HUDEP-2 (cell line): ENCODE results near the gene RAB40B.
"Not testable (repeated sequence)": the region's sequence is repeated elsewhere in the genome, so short reads cannot be mapped to it uniquely, and the experiment has no call there.

Experiments used
- DNase-seq, 76 experiments: peaks; one replicate each; lab custom pipeline; 2025; ENCODE audit not compliant: unreplicated experiment in 76 of 76; lab: John Stamatoyannopoulos, UW

The RAB40B gene, protein sequence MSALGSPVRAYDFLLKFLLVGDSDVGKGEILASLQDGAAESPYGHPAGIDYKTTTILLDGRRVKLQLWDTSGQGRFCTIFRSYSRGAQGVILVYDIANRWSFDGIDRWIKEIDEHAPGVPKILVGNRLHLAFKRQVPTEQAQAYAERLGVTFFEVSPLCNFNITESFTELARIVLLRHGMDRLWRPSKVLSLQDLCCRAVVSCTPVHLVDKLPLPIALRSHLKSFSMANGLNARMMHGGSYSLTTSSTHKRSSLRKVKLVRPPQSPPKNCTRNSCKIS

DNA sequence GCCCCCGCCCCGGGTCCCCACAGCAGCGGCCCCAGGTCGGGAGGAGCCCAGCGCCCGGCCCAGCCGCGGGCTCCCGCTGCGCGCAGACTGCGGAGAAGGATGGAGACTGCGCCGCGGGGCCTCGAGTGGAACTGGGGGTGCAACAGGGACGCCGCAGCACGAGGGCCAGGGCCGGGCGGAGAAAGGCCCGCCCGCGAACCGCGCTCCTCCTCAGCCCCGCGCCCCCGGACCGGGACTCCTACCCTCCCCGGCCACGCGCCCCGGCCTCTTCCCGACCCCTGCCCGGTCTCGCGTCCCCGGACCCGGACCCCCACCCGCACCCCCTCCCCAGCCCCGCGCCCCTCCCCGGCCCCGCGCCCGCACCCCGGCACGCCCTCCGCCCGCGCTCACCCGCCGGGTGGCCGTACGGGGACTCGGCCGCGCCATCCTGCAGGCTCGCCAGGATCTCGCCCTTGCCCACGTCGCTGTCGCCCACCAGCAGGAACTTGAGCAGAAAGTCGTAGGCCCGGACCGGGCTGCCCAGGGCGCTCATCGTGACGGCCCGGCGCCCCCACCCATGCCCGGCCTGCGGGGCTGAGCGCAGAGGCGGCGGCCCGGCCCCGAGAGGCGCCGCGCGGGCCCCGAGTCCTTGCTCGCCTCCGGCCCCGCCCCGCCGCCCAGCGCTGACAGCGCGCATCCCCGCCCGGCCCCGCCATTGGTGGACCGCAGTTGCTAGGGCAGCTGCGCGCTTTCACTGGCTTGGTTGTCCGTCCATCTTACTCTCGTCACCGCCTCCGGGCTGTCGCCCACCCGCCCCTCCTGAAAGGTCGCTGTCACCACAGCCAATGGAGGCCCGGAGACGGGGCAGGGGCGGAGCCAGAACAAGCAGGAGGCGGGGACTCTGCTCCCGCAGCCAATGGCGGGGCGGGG lies at the start of gene RAB40B:
Gene RAB40B, minus strand, starts transcription at position 634 of the 909 bp plus-strand sequence. Its CDS starts 102 bp downstream, at position 532.
- peak in 75 of 76 experiments; percentile 54 to 99 (median 97) for DNase-seq

DNA sequence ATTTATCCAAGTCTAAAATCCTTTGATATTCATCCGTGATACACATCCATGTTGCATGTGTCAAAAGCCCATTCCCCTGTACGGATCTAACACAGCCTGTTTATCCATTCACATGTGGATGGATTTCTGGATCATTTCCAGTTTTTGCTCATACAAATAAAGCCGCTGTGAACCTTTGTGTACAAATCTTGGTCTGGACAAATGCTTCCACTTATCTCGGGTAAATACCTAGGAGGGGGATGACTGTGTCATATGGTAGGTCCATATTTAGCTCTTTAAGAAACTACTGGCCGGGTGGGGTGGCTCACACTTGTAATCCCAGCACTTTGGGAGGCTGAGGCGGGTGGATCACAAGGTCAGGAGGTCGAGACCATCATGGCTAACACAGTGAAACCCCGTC lies 47.0 kb upstream of the RAB40B start:
- no peak for DNase-seq

DNA sequence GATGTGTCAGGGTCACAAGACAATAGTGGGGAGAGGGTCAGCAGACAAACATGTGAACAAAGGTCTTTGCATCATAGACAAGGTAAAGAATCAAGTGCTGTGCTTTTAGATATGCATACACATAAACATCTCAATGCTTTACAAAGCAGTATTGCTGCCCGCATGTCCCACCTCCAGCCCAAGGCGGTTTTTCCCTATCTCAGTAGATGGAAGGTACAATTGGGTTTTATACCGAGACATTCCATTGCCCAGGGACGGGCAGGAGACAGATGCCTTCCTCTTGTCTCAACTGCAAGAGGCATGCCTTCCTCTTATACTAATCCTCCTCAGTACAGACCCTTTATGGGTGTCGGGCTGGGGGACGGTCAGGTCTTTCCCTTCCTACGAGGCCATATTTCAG lies 46.2 kb upstream of the RAB40B start:
- DNase-seq: not testable (repeated sequence)

DNA sequence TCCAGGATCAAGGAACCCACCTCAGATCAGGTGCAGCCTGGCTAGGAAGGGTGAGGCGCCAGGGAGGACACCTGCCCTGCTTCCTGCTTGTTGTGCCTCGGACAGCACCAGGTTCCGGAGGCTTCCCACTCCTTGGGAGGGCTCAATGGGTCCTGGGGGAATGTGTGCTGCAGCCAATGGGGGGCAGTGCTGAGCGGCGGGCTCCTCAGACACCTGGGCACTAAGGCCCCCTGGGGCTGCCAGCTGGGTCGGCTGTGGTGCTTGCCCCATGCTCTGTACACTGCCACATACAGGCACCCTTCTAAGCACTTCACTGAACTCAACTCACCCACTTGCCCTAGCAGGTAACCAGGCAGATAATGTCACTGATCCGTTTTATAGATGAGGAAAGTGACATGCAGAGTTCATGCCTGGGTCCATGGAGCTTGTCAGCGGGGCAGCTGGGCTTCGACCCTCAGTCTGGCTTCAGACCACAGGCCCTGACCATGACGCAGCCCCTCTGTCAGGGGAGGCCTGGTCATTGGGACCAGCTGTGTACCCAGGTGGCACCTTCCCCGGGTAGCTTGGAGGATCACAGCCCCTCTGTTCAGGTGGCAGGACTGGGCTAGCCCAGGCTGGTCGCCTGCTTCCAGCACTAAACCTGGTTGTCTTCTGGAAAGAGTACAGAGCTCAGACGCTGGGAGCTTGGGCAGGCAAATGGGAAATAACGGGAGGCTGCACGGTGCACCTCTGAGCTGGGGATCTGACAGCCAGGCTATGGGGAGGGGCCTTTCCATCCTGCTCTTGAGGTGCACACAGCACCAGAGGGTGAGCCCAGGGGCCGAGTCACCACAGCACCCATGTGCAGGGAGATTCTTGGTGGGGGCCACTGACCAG lies 45.1 kb upstream of the RAB40B start:
- no peak for DNase-seq

DNA sequence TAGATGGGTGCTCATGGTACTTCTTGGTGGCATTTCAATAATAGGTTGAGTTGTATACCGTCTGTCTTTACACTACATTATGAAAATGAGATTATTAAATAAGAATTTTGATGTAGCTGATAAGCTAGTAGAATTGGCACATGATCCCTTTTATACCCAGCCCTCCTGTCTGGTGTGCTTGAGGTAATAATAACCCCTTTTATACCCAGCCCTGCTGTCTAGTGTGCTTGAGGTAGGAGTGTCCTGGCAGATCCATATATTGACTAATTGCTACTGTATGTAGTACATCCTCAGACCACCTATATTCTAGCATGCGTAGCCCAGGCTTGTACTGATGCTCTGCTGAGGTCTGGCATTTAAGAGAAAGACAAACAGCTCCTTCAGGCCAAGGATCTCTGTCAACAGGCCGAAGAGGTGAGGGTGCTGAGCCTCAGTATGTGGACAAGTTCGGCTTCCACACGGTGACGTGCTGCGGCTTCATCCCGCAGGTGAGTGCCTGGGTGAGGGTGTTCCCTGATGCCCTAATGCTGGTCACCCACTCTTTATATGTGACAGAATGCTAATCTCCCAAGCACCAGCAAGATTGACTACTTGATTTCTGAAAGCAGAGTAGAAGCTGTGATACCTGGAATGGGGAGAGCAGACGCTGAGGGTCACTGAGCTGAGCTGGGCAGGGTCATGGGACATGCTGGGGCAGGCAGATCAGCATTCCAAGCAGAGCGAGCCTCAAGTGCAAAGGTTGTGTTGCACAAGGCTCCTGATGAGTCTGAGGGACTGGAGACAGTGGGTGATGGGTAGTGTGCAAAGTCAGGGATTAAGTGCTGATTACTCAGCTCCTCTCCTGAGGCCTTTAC lies 42.6 kb upstream of the RAB40B start:
- peak in 16 of 76 experiments; percentile 5 to 45 (median 18) for DNase-seq

DNA sequence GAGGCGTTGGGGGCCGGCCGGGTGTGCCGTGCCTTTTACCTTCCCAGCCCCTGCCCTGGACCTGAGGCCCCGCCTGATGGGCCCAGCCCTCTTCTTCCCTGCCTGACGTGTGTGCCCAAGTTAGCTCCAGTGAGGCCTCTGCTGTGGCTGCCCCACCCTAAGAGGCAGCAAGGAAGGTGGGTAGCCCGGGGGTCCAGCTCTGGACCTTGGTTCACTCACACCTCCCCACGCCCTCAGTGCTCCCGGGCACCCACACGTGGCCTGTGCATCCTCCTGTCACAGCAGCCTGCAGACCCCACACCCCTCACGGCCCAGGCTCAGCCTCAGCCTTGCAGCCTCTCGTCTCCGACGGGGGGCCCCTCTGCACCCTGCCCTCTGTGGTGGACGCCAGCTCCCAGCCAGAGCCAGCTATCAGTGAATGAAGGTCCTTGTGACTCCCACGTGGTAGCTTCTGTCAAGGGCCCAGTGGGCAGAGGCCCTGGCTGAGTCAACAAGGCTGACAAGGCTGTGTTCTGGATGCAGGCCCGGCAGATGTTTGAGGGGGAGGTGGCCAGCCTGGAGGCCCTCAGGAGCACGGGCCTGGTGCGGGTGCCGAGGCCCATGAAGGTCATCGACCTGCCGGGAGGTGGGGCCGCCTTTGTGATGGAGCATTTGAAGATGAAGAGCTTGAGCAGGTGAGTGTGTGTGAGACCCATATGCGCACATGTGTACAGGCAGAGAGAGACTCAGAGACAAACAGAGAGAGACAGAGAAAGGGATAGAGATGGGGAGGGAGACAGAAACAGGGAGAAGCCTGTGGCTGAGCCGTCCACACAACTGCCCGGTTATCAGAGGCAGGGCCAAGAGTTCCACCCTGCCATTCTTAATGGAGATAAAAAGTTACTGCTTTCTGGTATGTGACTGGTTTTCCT lies 39.7 kb upstream of the RAB40B start:
- peak in 75 of 76 experiments; percentile 37 to 98 (median 91) for DNase-seq

DNA sequence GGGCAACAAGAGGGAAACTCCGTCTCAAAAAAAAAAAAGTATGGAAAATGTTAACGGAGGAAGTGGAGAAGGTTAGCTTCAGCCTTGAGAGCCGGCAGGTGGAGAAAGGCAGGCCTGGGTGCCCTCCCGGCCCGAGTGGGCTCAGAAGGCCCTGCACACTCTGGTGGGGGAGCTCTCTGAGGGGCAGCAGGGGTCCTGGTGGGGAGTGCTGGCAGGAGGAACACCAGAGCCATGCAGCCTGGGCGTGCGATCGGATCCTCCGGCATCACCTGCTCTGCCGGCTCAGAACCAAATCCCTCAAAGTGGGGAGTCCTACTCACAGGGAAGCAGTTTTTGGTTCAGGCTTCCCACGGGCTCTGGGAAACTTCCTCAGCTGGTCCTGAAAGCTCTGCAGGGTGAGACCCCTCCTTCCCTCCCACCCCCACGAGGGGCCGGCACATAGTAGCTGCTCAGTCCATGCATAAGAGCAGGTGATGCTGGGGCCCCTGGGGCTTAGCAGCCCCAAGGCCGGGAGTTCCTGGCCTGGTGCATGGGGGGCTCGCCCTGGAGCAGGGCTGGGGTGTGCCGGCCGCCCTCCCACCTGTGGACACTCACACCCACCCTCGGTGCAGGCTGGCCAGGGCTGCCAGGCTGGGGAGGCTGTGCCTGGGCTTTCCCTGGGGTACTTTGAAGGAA lies 38.1 kb upstream of the RAB40B start:
- DNase-seq: peak in 2 of 76 experiments; percentile 6 to 22

DNA sequence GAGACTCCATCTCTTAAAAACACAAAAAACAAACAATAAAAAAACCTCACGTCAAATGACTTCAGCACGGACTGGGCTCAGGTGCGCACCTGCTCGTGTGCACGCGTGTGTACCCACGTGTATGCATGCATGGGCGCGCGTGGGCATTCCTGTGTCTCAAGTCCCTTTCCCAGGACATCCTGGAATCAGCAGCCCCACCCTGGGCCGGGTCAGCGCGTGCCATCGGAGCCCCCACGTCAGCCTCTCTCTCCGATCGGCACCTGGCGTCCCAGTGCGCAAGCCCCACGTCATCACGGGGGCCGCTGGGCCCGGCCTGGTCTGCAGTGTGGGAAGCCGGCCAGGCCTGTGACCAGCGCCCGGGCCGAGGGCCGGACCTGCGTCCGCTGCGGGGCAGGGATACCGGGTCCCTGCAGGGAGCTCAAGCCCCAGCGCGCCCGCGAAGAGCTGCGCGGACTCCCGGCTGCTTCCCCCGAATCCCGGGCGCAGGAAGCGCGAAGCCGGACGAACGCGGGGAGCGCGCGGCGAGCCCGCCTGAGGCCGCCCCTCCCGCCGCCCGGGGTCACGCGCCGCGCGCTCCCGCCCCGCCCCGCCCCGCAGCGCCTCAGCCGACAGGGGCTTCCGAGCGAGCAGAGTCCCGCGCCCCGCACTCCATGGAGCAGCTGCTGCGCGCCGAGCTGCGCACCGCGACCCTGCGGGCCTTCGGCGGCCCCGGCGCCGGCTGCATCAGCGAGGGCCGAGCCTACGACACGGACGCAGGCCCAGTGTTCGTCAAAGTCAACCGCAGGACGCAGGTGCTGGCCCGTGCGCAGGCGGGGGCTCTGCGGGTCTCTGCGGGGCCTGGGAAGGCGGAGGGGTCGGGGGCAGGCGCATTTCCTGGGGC lies 36.7 kb upstream of the RAB40B start, which contains the start of gene FN3K:
Gene FN3K, plus strand, starts transcription at position 629 of the 880 bp plus-strand sequence. Its CDS starts 22 bp downstream, at position 651.
- peak in 55 of 76 experiments; percentile 10 to 70 (median 46) for DNase-seq

DNA sequence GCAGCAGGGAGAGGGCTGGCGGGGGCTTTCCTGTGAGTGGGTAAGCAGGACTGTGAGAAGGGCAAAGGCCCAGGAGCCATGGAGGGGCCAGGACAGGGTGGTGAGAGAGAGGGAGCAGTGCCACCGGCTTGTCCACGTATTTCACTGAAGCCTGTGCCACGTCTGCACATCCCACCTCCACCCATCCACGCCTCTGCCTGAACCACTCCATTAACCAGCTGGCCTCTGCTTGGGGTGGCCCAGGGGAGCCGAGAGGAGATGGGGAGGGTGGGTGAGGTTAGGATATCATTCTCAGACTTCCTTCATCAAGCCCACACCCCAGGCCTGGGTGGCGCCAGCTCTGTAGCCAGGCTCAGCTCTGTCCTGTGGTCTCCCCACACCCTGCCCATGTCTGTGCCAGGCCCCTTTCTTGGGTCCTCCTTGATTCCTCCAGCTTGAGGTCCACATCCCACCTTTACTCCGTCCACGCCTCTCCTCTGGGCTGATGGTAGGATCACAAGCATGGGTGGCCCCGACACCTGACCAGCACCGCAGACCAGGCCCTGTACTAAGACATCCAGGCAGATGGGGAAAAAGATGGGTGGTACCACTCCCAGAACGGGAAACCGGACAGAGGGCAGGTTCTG lies 33.7 kb upstream of the RAB40B start:
- DNase-seq: no peak

DNA sequence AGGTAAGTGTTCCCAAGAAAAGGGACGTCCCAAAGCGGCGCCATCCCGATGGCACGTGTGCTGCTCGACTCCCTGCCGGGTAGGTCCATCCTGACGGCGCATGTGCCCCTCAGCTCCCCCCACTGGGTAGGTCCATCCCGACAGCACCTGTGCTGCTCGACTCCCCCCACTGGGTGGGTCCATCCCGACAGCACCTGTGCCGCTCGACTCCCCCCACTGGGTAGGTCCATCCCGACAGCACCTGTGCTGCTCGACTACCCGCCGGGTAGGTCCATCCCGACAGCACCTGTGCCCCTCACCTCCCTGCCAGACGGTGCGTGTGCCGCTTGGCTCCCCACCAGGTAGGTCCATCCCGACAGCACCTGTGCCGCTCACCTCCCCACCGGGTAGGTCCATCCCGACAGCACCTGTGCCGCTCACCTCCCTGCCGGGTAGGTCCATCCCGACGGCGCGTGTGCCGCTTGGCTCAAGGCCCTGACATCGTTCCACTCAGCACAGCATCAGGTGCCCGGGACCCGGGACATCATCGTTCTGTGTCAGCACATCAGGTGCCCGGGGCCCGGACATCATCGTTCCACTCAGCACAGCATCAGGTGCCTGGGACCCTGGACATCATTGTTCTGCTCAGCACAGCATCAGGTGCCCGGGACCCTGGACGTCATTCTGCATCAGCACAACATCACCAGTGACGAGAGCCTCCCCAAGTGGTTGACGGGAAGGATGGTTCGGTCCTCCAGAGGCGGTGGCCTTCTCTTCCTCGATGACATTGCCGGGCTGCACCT lies 31.2 kb upstream of the RAB40B start:
- no peak for DNase-seq

DNA sequence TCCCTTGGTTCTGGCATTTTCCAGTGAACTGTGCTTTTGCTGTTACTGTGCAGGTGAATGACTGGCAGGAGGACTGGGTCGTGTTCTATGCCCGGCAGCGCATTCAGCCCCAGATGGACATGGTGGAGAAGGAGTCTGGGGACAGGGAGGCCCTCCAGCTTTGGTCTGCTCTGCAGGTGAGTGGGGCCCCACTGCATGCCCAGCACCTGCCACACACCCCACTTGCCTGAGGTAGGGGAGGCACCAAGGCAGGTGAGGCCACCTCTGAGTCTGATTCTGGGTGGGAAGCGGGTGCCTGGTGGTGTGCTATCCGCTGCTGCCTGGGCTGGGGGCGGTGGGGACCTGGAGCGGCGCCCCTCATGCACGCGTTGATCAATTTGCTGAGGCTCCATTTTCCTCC lies 27.9 kb upstream of the RAB40B start:
- DNase-seq: no peak

DNA sequence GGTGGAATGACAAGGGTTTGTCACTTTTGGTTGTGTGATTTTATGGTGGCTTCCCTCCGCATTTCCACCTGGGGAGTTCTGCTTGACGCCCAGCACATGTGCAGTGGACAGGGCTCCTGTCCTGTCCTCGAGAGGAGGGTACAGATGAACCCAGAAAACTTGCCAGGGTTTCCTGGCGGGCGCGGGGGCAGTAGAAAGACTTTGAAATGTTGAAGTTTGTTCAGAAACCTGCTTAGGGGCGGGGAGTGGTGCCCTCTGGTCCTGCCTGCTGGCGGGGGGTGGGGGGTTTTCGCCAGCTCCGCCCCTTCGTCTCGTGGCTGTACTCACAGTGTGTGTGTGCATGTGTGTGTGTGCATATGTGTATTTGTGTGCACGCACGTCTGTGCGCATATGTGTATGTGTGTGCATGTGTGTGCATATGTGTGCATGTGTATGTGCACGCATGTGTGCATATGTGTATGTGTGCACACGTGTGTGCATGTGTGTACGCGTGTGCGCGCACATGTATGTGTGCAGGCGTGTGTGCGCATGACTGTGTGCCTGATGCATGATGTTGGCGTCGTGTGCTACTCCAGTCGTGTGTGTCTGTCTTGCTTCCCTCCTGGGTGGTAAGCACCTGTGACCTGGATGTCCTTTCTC lies 24.8 kb upstream of the RAB40B start:
- no peak for DNase-seq

DNA sequence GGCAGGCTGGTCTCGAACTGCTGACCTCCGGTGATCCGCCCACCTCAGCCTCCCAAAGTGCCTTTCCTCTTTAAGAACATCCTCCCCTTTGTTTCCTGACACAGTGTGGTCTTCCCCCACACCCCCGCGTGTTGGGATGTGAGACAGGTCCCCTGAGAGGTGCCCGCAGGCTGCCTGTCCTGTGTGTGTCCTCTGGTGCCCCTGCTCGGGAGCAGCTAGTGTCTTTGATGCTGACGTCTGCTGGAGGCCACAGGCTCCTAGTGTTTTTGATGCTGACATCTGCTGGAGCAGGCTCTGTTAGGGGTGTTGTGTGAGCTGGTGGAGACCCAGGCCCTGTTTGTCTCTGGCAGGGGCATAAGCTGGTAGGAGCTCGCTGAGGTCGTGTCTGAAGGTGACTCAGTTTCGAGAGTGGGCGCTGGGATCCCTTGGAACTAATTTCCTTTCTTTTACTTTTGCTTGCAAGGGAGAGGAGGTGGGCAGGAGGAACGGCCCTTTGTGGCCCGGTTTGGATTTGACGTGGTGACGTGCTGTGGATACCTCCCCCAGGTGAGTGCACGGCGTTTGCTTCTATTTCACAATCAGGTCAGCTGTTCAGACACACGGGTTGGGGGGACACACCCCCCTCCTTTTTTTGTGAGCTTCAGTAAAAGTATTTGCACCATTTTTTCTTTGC lies 24.0 kb upstream of the RAB40B start:
- DNase-seq: no peak

DNA sequence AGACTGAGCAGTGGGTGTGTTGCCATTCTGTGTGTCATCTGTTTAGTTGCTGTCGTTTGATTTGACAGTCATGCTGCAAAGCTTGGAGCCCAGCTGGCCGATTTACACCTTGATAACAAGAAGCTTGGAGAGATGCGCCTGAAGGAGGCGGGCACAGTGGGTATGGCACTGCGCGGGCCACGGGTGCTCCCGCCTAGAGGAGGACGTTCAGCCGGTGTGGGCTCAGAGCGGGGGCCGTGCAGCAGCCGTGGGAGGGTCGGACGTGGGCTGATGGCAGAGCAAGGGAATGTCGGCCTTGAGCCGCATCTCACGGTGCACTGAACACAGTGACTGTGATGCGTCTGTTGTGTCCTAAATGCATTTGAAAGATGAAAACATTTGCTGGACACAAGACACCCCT lies 21.7 kb upstream of the RAB40B start:
- DNase-seq: no peak
